Measurements from ENCODE around the gene ADCY6.
A peak's percentile ranks its signal among the peaks of the same experiment; 100 is the strongest.

ADCY6 gene

GRCh38 chr12:48813465-48814261 lies 24.8 kb upstream of the ADCY6 start:
- no peak for DNase-seq
- Histone ChIP-seq H3K27me3 (ENCODE audit: insufficient read depth, low read depth, severe bottlenecking) (no peaks in the 10 kb centered on the region), H3K9me3 (ENCODE audit: severe bottlenecking) (no peaks in the 10 kb centered on the region), H3K27ac (no peak overlapping the region), H3K4me3 (ENCODE audit: low read depth, low read length) (no peak overlapping the region), H3K36me3 (no peaks in the 10 kb centered on the region)
- TF ChIP-seq CTCF (IDR thresholded peaks at IDR 0.05; ENCODE audit: low read depth, low read length): no peak

GRCh38 chr12:48812389-48812788 lies 23.5 kb upstream of the ADCY6 start:
- H3K27me3 ChIP-seq (ENCODE audit: insufficient read depth, low read depth, severe bottlenecking): no peaks in the 10 kb centered on the region
- H3K27ac ChIP-seq: 0 out of 2 replicates have a peak overlapping the region, but pooled peaks have one; percentile 12
- no peaks in the 10 kb centered on the region for H3K9me3 ChIP-seq (ENCODE audit: severe bottlenecking)
- no peak for DNase-seq
- no peaks in the 10 kb centered on the region for H3K36me3 ChIP-seq
- TF ChIP-seq CTCF (IDR thresholded peaks at IDR 0.05; ENCODE audit: low read depth, low read length): no peak
- no peak overlapping the region for H3K4me3 ChIP-seq (ENCODE audit: low read depth, low read length)

- H3K27ac ChIP-seq: no peak overlapping the region
These were observed 22.7 kb upstream of the ADCY6 start for GRCh38 chr12:48811437-48812090.

GRCh38 chr12:48810903-48811431 lies 22.1 kb upstream of the ADCY6 start:
- Histone ChIP-seq H3K4me3 (ENCODE audit: low read depth, low read length) (no peak overlapping the region), H3K36me3 (no peaks in the 10 kb centered on the region), H3K27ac (no peak overlapping the region), H3K27me3 (ENCODE audit: insufficient read depth, low read depth, severe bottlenecking) (no peaks in the 10 kb centered on the region), H3K9me3 (ENCODE audit: severe bottlenecking) (no peaks in the 10 kb centered on the region)
- no peak for TF ChIP-seq CTCF (IDR thresholded peaks at IDR 0.05; ENCODE audit: low read depth, low read length)
- DNase-seq: no peak

More at GRCh38 chr12:48811437-48812090, 22.7 kb upstream of the ADCY6 start:
- no peak for TF ChIP-seq CTCF (IDR thresholded peaks at IDR 0.05; ENCODE audit: low read depth, low read length)
- Histone ChIP-seq H3K4me3 (ENCODE audit: low read depth, low read length) (no peak overlapping the region), H3K36me3 (no peaks in the 10 kb centered on the region), H3K9me3 (ENCODE audit: severe bottlenecking) (no peaks in the 10 kb centered on the region), H3K27me3 (ENCODE audit: insufficient read depth, low read depth, severe bottlenecking) (no peaks in the 10 kb centered on the region)
- DNase-seq: no peak

- no peak overlapping the region for H3K27ac ChIP-seq
- no peak for DNase-seq
- TF ChIP-seq CTCF (IDR thresholded peaks at IDR 0.05; ENCODE audit: low read depth, low read length): no peak
- no peaks in the 10 kb centered on the region for H3K27me3 ChIP-seq (ENCODE audit: insufficient read depth, low read depth, severe bottlenecking)
- no peak overlapping the region for H3K4me3 ChIP-seq (ENCODE audit: low read depth, low read length)
- H3K9me3 ChIP-seq (ENCODE audit: severe bottlenecking): peaks cover 3% of the 10 kb centered on the region
- no peaks in the 10 kb centered on the region for H3K36me3 ChIP-seq
These were observed 19.1 kb upstream of the ADCY6 start for GRCh38 chr12:48807981-48808380.

All from WERI-Rb-1 (cell line).